Camera-type eye (tissue), 1 donor: ENCODE data around the gene TERF2IP. TPM values are rescaled to one million over a fixed set of nuclear protein-coding genes. Genes with fewer than 3 reads are reported as not detected.

Experiments used
- total RNA-seq: library from RNA; depleted of rRNA; stranded (reverse); fragments of >200 nt; gene quantifications from one replicate; pipeline ENCODE4 v1.2.3, GENCODE V29; 2014

TERF2IP gene, protein sequence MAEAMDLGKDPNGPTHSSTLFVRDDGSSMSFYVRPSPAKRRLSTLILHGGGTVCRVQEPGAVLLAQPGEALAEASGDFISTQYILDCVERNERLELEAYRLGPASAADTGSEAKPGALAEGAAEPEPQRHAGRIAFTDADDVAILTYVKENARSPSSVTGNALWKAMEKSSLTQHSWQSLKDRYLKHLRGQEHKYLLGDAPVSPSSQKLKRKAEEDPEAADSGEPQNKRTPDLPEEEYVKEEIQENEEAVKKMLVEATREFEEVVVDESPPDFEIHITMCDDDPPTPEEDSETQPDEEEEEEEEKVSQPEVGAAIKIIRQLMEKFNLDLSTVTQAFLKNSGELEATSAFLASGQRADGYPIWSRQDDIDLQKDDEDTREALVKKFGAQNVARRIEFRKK
- 167 TPM for total RNA-seq

DNA sequence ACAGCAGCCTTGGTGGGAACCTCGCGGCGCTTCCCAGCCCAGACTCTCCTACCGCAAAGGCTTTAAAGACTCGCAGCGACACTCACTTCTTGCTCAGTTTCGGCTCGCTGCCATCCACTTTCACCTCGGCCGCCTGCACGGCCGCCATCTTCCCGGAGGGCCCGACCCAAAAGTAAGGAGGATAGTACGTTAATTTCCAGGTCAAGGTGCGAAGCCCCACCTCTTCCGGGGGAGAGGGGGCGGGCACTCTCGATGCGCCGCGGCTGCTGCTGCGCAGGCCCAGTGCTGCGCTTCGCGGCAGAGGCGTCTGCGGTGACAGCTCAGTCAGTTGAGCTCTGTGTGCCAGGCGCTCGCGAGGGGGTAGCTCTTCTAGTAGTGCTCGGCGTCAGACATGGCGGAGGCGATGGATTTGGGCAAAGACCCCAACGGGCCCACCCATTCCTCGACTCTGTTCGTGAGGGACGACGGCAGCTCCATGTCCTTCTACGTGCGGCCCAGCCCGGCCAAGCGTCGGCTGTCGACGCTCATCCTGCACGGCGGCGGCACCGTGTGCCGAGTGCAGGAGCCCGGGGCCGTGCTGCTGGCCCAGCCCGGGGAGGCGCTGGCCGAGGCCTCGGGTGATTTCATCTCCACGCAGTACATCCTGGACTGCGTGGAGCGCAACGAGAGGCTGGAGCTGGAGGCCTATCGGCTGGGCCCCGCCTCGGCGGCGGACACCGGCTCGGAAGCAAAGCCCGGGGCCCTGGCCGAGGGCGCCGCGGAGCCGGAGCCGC is at the start of gene TERF2IP, which contains the start of gene KARS1:
TERF2IP (plus strand) TSS at position 282 of the 773 bp plus-strand sequence; CDS start at position 392, 110 bp downstream.
KARS1 (minus strand) TSS at position 174 of the 773 bp plus-strand sequence; CDS start at position 148, 26 bp downstream.

DNA sequence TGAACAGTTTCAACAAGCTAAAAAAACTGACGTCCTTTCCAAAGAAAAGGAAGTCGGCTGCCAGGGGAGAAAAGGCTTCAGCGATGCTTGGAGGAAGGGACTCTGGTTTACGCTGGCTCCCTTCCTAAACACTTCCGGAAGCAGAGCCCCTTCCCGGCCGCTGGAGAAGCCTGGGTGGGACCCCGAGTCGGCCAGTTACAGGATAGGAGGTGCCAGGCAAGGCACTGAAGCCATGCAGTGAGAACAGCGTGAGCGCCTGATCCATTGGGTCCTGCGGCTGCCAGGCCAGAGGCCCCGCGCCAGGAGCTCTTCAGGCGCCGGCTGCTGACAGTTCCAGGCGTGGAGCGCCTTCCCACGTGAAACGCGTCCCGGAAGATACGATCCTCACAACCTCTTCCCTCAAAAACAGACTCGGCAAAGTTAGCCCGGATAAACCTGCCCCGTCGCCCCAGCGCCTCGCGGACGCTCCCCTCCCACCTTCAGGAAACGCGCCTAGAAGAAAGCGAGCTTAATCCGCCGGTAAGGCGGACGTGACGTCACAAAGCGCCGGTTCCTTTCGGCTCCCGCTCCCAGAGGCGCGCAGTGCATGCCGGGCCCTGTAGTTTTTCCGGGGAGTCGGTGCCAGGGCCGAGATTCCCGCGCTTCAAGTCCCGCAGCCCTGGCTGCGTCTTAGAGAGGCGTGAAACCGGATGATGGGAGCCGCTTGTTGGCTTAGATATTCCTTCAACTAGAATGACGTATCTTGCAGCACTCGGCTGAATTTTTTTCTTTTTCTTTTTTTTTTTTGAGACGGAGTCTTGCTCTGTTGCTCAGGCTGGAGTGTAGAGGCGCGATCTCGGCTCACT is 24.6 kb upstream of the TERF2IP start, which contains the start of gene ADAT1:
ADAT1 (minus strand) TSS at position 521 of the 845 bp plus-strand sequence. CDS start 2,482 bp downstream, outside the sequence.

DNA sequence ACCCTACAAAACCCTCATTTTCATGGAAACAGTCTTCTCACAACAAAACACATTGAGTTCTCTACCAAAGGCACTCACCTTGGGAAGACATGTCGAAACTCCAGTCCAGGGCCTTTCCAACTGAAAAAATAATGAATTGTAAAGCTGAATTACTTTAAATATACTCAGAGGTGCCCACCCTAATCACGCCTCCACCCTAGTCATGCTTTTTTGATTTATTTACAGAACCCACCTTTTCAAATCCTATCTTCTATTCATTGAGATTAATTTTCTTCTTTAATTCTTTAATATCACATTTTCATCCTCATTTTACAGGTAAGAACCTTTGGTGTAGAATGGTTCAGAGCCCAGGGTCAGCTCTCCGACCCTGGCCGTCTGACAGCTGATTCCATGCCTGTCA is 29.3 kb downstream of the TERF2IP start, which contains the start of gene CPHXL2:
CPHXL2 (minus strand) TSS at position 101 of the 400 bp plus-strand sequence; CDS start at position 91, 10 bp downstream.

DNA sequence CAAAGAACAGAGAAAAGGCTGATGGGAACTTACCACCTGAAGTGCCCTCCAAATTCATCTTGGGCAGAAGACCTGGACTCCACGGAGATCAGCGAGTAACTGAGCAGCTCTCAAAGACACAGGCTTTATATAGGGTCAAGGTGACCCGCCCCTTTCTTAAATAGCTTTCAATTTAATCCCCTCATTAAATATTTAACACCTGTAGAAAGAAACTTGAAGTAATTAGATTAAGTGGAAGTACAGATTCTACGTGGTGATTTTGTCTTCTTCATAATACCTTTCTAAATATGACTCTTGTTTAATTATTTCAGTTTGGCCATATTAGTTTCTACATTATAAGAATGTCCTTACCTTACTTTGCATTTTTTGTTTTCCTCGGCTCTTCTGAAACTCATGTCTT is 53.8 kb downstream of the TERF2IP start, which contains the start of gene DUXB:
DUXB (minus strand) TSS at position 101 of the 400 bp plus-strand sequence; CDS start at position 58, 43 bp downstream.

Other genes with a start within 250 kb of the TERF2IP start
- gene CFDP1, start 214.3 kb upstream of the TERF2IP start, total RNA-seq, result 110 TPM
- 60.4 TPM for gene TMEM170A, start 183.1 kb upstream of the TERF2IP start, total RNA-seq
- gene CHST6, start 152.3 kb upstream of the TERF2IP start, total RNA-seq, result 2.7 TPM
- 1.6 TPM for gene CHST5, start 111.7 kb upstream of the TERF2IP start, total RNA-seq
- 26.7 TPM for gene TMEM231, start 91.5 kb upstream of the TERF2IP start, total RNA-seq
- 125 TPM for gene GABARAPL2, start 81.4 kb upstream of the TERF2IP start, total RNA-seq
- gene ADAT1, start 24.5 kb upstream of the TERF2IP start, total RNA-seq, result 59.6 TPM
- gene KARS1, start 108 bp upstream of the TERF2IP start, total RNA-seq, result 97.9 TPM
- not detected for gene CPHXL2, start 29.2 kb downstream of the TERF2IP start, total RNA-seq
- gene DUXB, start 53.7 kb downstream of the TERF2IP start, total RNA-seq, result not detected
- not detected for gene CPHXL, start 78.7 kb downstream of the TERF2IP start, total RNA-seq